ENCODE results near the gene LBHD2.

- TF ChIP-seq SMC3 (IDR thresholded peaks at IDR 0.05; ENCODE audit: low read depth, low read length): no peak
- no peak for TF ChIP-seq CTCF (IDR thresholded peaks at IDR 0.05)
- TF ChIP-seq FOXM1 (IDR thresholded peaks at IDR 0.05; ENCODE audit: low read depth): no peak
- no peak for TF ChIP-seq EP300 (IDR thresholded peaks at IDR 0.05; ENCODE audit: borderline replicate concordance in 1 of 2, low read depth in 1 of 2, low read length in 1 of 2)
Observed at GRCh38 chr14:103134405-103134804, 50.4 kb downstream of the LBHD2 start.
